OCI-LY1 (cell line): ENCODE results near the gene ABLIM3.

Experiments
- H2AFZ ChIP-seq: fragments of 200-600 bp; sonication (generic), shearing (Covaris generic); 2 replicates; pipeline ENCODE4 v1.6.0; 2014; ENCODE audit warnings: antibody characterized with exemption, mild to moderate bottlenecking, low read length
- H3F3A ChIP-seq: fragments of 200-600 bp; sonication (generic), shearing (Covaris generic); 2 replicates; pipeline ENCODE4 v1.6.0; 2014; ENCODE audit warnings: mild to moderate bottlenecking, antibody characterized with exemption, low read length, moderate library complexity; ENCODE audit not compliant: insufficient read depth
- H3K27ac ChIP-seq: fragments of 200-600 bp; sonication (generic); 2 replicates; pipeline ENCODE4 v1.5.1; 2014; ENCODE audit warnings: low read length, mixed run types, mild to moderate bottlenecking, low read depth; ENCODE audit not compliant: poor library complexity, severe bottlenecking
- H3K27me3 ChIP-seq: fragments of 200-600 bp; sonication (generic); 2 replicates; pipeline ENCODE4 v1.6.0; 2014; ENCODE audit warnings: antibody characterized with exemption, mild to moderate bottlenecking, low read length, moderate library complexity; ENCODE audit not compliant: insufficient read depth
- H3K36me3 ChIP-seq: fragments of 200-600 bp; sonication (generic); 2 replicates; pipeline ENCODE4 v1.6.1; 2014; ENCODE audit warnings: mild to moderate bottlenecking, antibody characterized with exemption, low read length, moderate library complexity, mixed read lengths; ENCODE audit not compliant: insufficient read depth
- H3K4me1 ChIP-seq: fragments of 200-600 bp; sonication (generic); 2 replicates; pipeline ENCODE4 v1.5.1; 2014; ENCODE audit warnings: mild to moderate bottlenecking, low read length, moderate library complexity; ENCODE audit not compliant: insufficient read depth, severe bottlenecking
- H3K4me2 ChIP-seq: fragments of 200-600 bp; sonication (generic), shearing (Covaris generic); 2 replicates; pipeline ENCODE4 v1.6.1; 2014; ENCODE audit warnings: low read length
- H3K4me3 ChIP-seq: fragments of 200-600 bp; sonication (generic); 2 replicates; pipeline ENCODE4 v1.5.1; 2014; ENCODE audit warnings: low read length, low read depth, mild to moderate bottlenecking, mixed read lengths; ENCODE audit not compliant: poor library complexity, severe bottlenecking
- H3K79me2 ChIP-seq: fragments of 200-600 bp; shearing (Covaris generic); 2 replicates; pipeline ENCODE4 v1.6.1; 2016; ENCODE audit warnings: mixed run types, low read length, mixed read lengths; ENCODE audit not compliant: insufficient read depth
- H3K9ac ChIP-seq: fragments of 200-600 bp; sonication (generic), shearing (Covaris generic); 2 replicates; pipeline ENCODE4 v1.6.1; 2014; ENCODE audit warnings: mild to moderate bottlenecking, low read length, mixed read lengths
- H3K9me2 ChIP-seq: fragments of 200-600 bp; sonication (generic), shearing (Covaris generic); 2 replicates; pipeline ENCODE4 v1.6.1; 2014; ENCODE audit warnings: low read depth, mild to moderate bottlenecking, low read length, mixed read lengths
- H3K9me3 ChIP-seq: fragments of 200-600 bp; shearing (Covaris generic); 2 replicates; pipeline ENCODE4 v1.6.1; 2014; ENCODE audit warnings: low read length, mixed read lengths
- H4K20me1 ChIP-seq: fragments of 200-600 bp; sonication (generic), shearing (Covaris generic); 2 replicates; pipeline ENCODE4 v1.6.0; 2016; ENCODE audit warnings: mild to moderate bottlenecking, low read length; ENCODE audit not compliant: insufficient read depth
- EZH2 ChIP-seq: fragments of 200-600 bp; sonication (generic), shearing (Covaris generic); IDR thresholded peaks from 2 replicates; pipeline ENCODE4 v1.8.0; 2017; ENCODE audit warnings: borderline replicate concordance, mixed run types, mild to moderate bottlenecking, antibody characterized with exemption, low read length, moderate library complexity, mixed read lengths
- TF ChIP-seq, protein P1 (sequence below): fragments of 200-600 bp; sonication (generic), shearing (Covaris generic); IDR thresholded peaks from 2 replicates; pipeline ENCODE4 v1.5.1; 2017; ENCODE audit warnings: mild to moderate bottlenecking, antibody characterized with exemption, low read length, moderate library complexity, mixed read lengths

The ABLIM3 gene

DNA sequence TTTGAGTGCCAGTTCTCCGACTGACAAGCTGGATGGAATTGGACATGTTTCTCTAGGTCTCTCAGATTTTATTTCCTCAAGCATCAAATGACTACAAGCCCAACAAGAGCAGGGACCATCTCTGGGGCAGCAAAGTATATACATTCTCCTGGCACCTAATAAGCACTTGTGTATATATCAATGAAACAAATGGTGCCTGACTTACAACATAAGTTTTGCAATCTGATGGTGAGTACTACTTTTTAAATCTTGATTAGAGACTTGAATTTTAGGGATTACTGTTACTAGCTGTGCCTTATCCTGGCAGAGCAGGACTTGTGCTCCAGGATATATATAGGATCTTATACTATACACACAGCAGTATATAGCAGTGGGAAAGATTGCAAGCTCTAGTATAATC lies 8.8 kb upstream of the ABLIM3 start:
- Histone ChIP-seq H3K27me3 (no peaks in the 10 kb centered on the region), H3K9ac (no peak overlapping the region), H3K79me2 (no peaks in the 10 kb centered on the region), H4K20me1 (no peaks in the 10 kb centered on the region), H3K27ac (no peak overlapping the region), H3F3A (no peaks in the 10 kb centered on the region), H3K9me2 (no peaks in the 10 kb centered on the region), H2AFZ (no peak overlapping the region), H3K4me3 (no peak overlapping the region), H3K36me3 (no peaks in the 10 kb centered on the region), H3K4me2 (no peak overlapping the region), H3K4me1 (no peaks in the 10 kb centered on the region), H3K9me3 (no peaks in the 10 kb centered on the region)
- TF ChIP-seq, protein P1, sequence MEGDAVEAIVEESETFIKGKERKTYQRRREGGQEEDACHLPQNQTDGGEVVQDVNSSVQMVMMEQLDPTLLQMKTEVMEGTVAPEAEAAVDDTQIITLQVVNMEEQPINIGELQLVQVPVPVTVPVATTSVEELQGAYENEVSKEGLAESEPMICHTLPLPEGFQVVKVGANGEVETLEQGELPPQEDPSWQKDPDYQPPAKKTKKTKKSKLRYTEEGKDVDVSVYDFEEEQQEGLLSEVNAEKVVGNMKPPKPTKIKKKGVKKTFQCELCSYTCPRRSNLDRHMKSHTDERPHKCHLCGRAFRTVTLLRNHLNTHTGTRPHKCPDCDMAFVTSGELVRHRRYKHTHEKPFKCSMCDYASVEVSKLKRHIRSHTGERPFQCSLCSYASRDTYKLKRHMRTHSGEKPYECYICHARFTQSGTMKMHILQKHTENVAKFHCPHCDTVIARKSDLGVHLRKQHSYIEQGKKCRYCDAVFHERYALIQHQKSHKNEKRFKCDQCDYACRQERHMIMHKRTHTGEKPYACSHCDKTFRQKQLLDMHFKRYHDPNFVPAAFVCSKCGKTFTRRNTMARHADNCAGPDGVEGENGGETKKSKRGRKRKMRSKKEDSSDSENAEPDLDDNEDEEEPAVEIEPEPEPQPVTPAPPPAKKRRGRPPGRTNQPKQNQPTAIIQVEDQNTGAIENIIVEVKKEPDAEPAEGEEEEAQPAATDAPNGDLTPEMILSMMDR, result no peak
- TF ChIP-seq EZH2, result no peak

DNA sequence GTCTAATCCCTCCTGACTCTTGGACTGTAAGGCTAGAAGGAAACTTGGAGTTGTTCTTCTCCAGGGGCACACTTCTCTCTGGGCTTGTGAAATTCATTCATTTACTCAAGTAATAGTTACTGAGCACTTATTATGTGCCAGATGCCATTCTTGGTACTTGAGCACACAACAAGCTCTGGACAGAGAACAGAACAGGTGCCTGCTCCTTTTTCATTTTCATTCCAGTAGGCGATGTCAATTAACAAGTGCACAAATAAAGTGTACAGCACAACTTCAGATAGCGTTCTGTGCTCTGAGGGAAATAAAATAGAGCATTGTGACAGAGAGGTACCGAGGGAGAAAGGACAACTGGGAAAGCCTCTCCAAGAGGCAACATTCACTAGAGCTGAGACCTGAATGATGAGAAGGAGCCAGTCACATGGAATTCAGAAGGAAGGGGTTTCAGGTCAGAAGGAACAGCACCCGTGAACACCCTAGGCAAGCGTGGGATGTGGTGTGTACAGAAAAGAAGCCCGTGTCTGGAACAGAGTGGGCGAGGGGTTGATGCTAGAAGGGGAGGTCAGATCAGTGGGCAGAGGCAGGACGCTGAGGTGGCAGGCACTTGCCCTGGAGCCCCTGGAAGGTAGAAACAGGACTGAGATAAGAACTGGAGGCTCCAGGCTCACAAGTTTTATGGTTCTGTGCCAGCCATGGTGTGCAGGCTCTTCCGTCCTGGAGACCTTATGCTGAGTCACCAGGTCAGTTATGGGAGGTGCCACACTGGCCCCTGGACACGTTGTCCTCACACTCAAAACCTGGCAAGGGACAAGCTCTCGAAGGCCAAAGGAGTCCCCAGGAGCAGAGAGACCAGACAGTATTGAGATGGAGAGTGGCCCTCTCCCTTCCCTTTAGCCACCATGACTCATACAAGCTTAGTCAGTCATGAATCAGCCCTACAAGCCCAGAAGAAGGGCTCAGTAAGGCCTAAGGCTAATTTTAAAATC lies 7.2 kb upstream of the ABLIM3 start:
- Histone ChIP-seq H2AFZ (no peak overlapping the region), H3K9me2 (no peaks in the 10 kb centered on the region), H3K9ac (no peak overlapping the region), H3K27ac (no peak overlapping the region), H3K9me3 (no peaks in the 10 kb centered on the region), H3K79me2 (no peaks in the 10 kb centered on the region), H3K36me3 (no peaks in the 10 kb centered on the region), H3K27me3 (no peaks in the 10 kb centered on the region), H3K4me3 (no peak overlapping the region), H3K4me1 (no peaks in the 10 kb centered on the region), H3F3A (no peaks in the 10 kb centered on the region), H4K20me1 (no peaks in the 10 kb centered on the region), H3K4me2 (no peak overlapping the region)
- TF ChIP-seq EZH2, result no peak
- TF ChIP-seq, protein P1, result no peak

DNA sequence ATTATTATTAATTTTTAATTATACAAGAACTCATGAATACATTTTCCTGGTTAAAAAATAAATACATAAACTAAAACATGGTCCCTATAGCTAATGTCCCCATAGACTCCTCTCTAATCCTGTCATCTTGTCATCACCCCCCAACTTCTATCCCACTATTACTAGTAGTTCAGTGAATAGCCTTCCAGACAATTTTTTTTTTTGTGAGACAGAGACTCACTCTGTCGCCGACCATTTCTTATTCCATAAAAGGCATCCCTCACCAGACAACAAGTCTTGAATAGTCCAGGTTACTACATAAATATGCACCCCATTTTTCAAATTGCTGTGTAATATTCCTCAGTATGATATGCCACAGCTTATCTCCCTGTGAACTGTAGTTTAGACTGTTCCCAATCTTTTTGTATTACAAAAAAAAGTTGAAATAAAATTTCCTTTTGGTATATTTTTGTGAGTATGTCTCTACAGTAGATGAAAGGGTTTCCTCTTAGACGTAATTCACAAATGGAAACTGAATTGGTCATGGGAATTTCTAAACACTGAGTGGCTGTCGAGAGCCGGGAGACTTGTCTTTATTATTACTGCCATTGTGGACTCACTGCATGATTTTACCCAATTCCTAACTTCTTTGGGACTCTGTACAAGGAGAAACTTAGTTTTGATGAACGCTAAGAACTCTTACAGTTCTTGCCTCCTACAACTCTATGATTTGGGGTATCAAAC lies 6.4 kb upstream of the ABLIM3 start:
- no peaks in the 10 kb centered on the region for H3K36me3 ChIP-seq
- no peak overlapping the region for H3K9ac ChIP-seq
- no peaks in the 10 kb centered on the region for H3K79me2 ChIP-seq
- no peaks in the 10 kb centered on the region for H3K9me2 ChIP-seq
- H4K20me1 ChIP-seq, result no peaks in the 10 kb centered on the region
- H3K27me3 ChIP-seq, result no peaks in the 10 kb centered on the region
- TF ChIP-seq EZH2, result no peak
- H3K27ac ChIP-seq, result no peak overlapping the region
- H3K4me2 ChIP-seq, result no peak overlapping the region
- H2AFZ ChIP-seq, result no peak overlapping the region
- no peaks in the 10 kb centered on the region for H3F3A ChIP-seq
- no peaks in the 10 kb centered on the region for H3K9me3 ChIP-seq
- no peaks in the 10 kb centered on the region for H3K4me1 ChIP-seq
- H3K4me3 ChIP-seq, result no peak overlapping the region
